MG63 (cell line): ENCODE results near the gene PLCB2. TPM values are rescaled to one million over a fixed set of nuclear protein-coding genes. Genes with fewer than 3 reads are reported as not detected.

Source experiments
- DNase-seq: peaks from one replicate; pipeline ENCODE4 v3.0.0-alpha.2; 2020
- H3K27me3 ChIP-seq: fragments of 250-450 bp; sonication (Bioruptor Pico); 2 replicates; pipeline ENCODE4 v1.5.1; 2020; ENCODE audit warnings: mild to moderate bottlenecking, moderate library complexity
- H3K36me3 ChIP-seq: fragments of 250-450 bp; sonication (Bioruptor Pico); 2 replicates; pipeline ENCODE4 v1.5.1; 2020; ENCODE audit warnings: mild to moderate bottlenecking, moderate library complexity
- H3K4me3 ChIP-seq: fragments of 250-450 bp; sonication (Bioruptor Pico); 2 replicates; pipeline ENCODE4 v1.5.1; 2020; ENCODE audit warnings: mild to moderate bottlenecking, moderate library complexity
- H3K9me3 ChIP-seq: fragments of 250-450 bp; sonication (Bioruptor Pico); 2 replicates; pipeline ENCODE4 v1.5.1; 2020; ENCODE audit warnings: mild to moderate bottlenecking, moderate library complexity
- total RNA-seq: library from RNA; depleted of rRNA; stranded (reverse); fragments of >200 nt; shearing (Covaris generic); gene quantifications from 2 replicates; pipeline ENCODE4 v1.2.3, GENCODE V29; 2014; ENCODE audit warnings: low replicate concordance

Gene PLCB2
- total RNA-seq, 1 experiment from 2014 or later: not detected

GRCh38 chr15:40344631-40345120 lies 36.9 kb upstream of the PLCB2 start:
- no peaks in the 10 kb centered on the region for H3K36me3 ChIP-seq
- no peaks in the 10 kb centered on the region for H3K9me3 ChIP-seq
- peak; percentile 53 for DNase-seq
- H3K27me3 ChIP-seq: no peaks in the 10 kb centered on the region
- H3K4me3 ChIP-seq: no peak overlapping the region

GRCh38 chr15:40344217-40344616 lies 36.5 kb upstream of the PLCB2 start:
- Histone ChIP-seq H3K4me3 (no peak overlapping the region), H3K27me3 (no peaks in the 10 kb centered on the region)
- DNase-seq: no peak

GRCh38 chr15:40343512-40343911 lies 35.8 kb upstream of the PLCB2 start:
- Histone ChIP-seq H3K27me3 (no peaks in the 10 kb centered on the region), H3K4me3 (no peak overlapping the region), H3K9me3 (no peaks in the 10 kb centered on the region), H3K36me3 (no peaks in the 10 kb centered on the region; the same call in 1 of the 2 replicates)
- peak; percentile 57 for DNase-seq

More at GRCh38 chr15:40344217-40344616, 36.5 kb upstream of the PLCB2 start:
- no peaks in the 10 kb centered on the region for H3K36me3 ChIP-seq
- H3K9me3 ChIP-seq: no peaks in the 10 kb centered on the region

GRCh38 chr15:40342416-40343320 lies 34.9 kb upstream of the PLCB2 start:
- no peaks in the 10 kb centered on the region; the same call in 1 of the 2 replicates for H3K36me3 ChIP-seq
- H3K4me3 ChIP-seq: no peak overlapping the region
- no peaks in the 10 kb centered on the region for H3K27me3 ChIP-seq
- no peaks in the 10 kb centered on the region for H3K9me3 ChIP-seq
- no peak for DNase-seq

GRCh38 chr15:40340740-40341400 lies 33.1 kb upstream of the PLCB2 start, which contains the start of gene CCDC9B:
TSS of gene CCDC9B (minus strand) at chr15:40340939. CDS start at chr15:40340819, 120 bp downstream.
- no peaks in the 10 kb centered on the region; the same call in 1 of the 2 replicates for H3K36me3 ChIP-seq
- DNase-seq: peak; percentile 81
- H3K4me3 ChIP-seq: peak within 1 kb of the TSS; percentile 38
- no peaks in the 10 kb centered on the region for H3K27me3 ChIP-seq
- H3K9me3 ChIP-seq: no peaks in the 10 kb centered on the region

GRCh38 chr15:40340038-40340739 lies 32.5 kb upstream of the PLCB2 start:
- Histone ChIP-seq H3K27me3 (no peaks in the 10 kb centered on the region), H3K36me3 (no peaks in the 10 kb centered on the region; the same call in 1 of the 2 replicates), H3K4me3 (peak overlapping the region; percentile 38), H3K9me3 (no peaks in the 10 kb centered on the region)
- peak; percentile 74 for DNase-seq

- Histone ChIP-seq H3K9me3 (no peaks in the 10 kb centered on the region), H3K27me3 (no peaks in the 10 kb centered on the region), H3K4me3 (peak overlapping the region; percentile 38), H3K36me3 (no peaks in the 10 kb centered on the region; the same call in 1 of the 2 replicates)
- no peak for DNase-seq
Observed at GRCh38 chr15:40339621-40339945, 31.8 kb upstream of the PLCB2 start.

GRCh38 chr15:40338921-40339620 lies 31.3 kb upstream of the PLCB2 start:
- Histone ChIP-seq H3K27me3 (no peaks in the 10 kb centered on the region), H3K4me3 (no peak overlapping the region; the same call in 1 of the 2 replicates), H3K9me3 (no peaks in the 10 kb centered on the region), H3K36me3 (no peaks in the 10 kb centered on the region; the same call in 1 of the 2 replicates)
- peak; percentile 82 for DNase-seq

GRCh38 chr15:40338041-40338657 lies 30.4 kb upstream of the PLCB2 start:
- Histone ChIP-seq H3K27me3 (no peaks in the 10 kb centered on the region), H3K4me3 (no peak overlapping the region), H3K9me3 (no peaks in the 10 kb centered on the region), H3K36me3 (no peaks in the 10 kb centered on the region; the same call in 1 of the 2 replicates)
- no peak for DNase-seq

- H3K36me3 ChIP-seq: no peaks in the 10 kb centered on the region; the same call in 1 of the 2 replicates
- no peak for DNase-seq
- H3K9me3 ChIP-seq: no peaks in the 10 kb centered on the region
- no peaks in the 10 kb centered on the region for H3K27me3 ChIP-seq
- no peak overlapping the region for H3K4me3 ChIP-seq
Observed at GRCh38 chr15:40337597-40337996, 29.9 kb upstream of the PLCB2 start.

- DNase-seq: no peak
- H3K4me3 ChIP-seq: no peak overlapping the region
- H3K27me3 ChIP-seq: no peaks in the 10 kb centered on the region
- no peaks in the 10 kb centered on the region for H3K9me3 ChIP-seq
- no peaks in the 10 kb centered on the region; the same call in 1 of the 2 replicates for H3K36me3 ChIP-seq
Observed at GRCh38 chr15:40336744-40337122, 29.0 kb upstream of the PLCB2 start.

- Histone ChIP-seq H3K27me3 (no peaks in the 10 kb centered on the region), H3K4me3 (no peak overlapping the region), H3K36me3 (no peaks in the 10 kb centered on the region; the same call in 1 of the 2 replicates), H3K9me3 (no peaks in the 10 kb centered on the region)
- no peak for DNase-seq
Observed at GRCh38 chr15:40335938-40336743, 28.4 kb upstream of the PLCB2 start.

- Histone ChIP-seq H3K27me3 (no peaks in the 10 kb centered on the region), H3K36me3 (no peaks in the 10 kb centered on the region; the same call in 1 of the 2 replicates), H3K4me3 (no peak overlapping the region), H3K9me3 (no peaks in the 10 kb centered on the region)
- no peak for DNase-seq
Observed at GRCh38 chr15:40334941-40335795, 27.4 kb upstream of the PLCB2 start.

- Histone ChIP-seq H3K9me3 (no peaks in the 10 kb centered on the region), H3K36me3 (no peaks in the 10 kb centered on the region; the same call in 1 of the 2 replicates), H3K4me3 (no peak overlapping the region), H3K27me3 (no peaks in the 10 kb centered on the region)
- no peak for DNase-seq
Observed at GRCh38 chr15:40334541-40334940, 26.8 kb upstream of the PLCB2 start.
